SK-N-SH treated with all-trans-retinoic acid at 6 μM for 48 hours (cell line): ENCODE data around the gene SLC66A1.

Source experiments
- ATAC-seq: fragments of 200-7000 bp; cut with Tn5 transposase; 3 replicates; pipeline ENCODE4 v1.9.1; 2020; ENCODE audit warnings: mild to moderate bottlenecking, moderate library complexity
- ARNTL ChIP-seq: fragments of 450-650 bp; formaldehyde crosslinking; IDR thresholded peaks from 2 replicates; pipeline ENCODE4 v1.5.0; 2020; ENCODE audit warnings: low read depth, mild to moderate bottlenecking, moderate library complexity, borderline replicate concordance
- BACH2 ChIP-seq: fragments of 250-450 bp; sonication (Bioruptor Pico); IDR thresholded peaks from 2 replicates; pipeline ENCODE4 v1.9.0; 2021; ENCODE audit warnings: mild to moderate bottlenecking, borderline replicate concordance
- CREB5 ChIP-seq: fragments of 250-450 bp; sonication (Bioruptor Pico); IDR thresholded peaks from 2 replicates; pipeline ENCODE4 v1.5.1; 2020; ENCODE audit warnings: low read depth, mild to moderate bottlenecking, moderate library complexity
- CSDC2 ChIP-seq: fragments of 250-450 bp; sonication (Bioruptor Pico); IDR thresholded peaks from 2 replicates; pipeline ENCODE4 v1.5.0; 2020; ENCODE audit warnings: mild to moderate bottlenecking, moderate library complexity
- CSRNP3 ChIP-seq: fragments of 250-450 bp; sonication (Bioruptor Pico); IDR thresholded peaks from 2 replicates; pipeline ENCODE4 v1.5.1; 2021; ENCODE audit warnings: mild to moderate bottlenecking, moderate library complexity
- ESRRG ChIP-seq: fragments of 250-450 bp; sonication (Bioruptor Pico); IDR thresholded peaks from 2 replicates; pipeline ENCODE4 v1.6.1; 2021; ENCODE audit warnings: mild to moderate bottlenecking
- GLIS3 ChIP-seq: fragments of 250-450 bp; sonication (Bioruptor Pico); IDR thresholded peaks from 2 replicates; pipeline ENCODE4 v1.5.0; 2020; ENCODE audit warnings: mild to moderate bottlenecking, moderate library complexity
- ISL1 ChIP-seq: fragments of 250-450 bp; sonication (Bioruptor Pico); IDR thresholded peaks from 2 replicates; pipeline ENCODE4 v2.1.2; 2022; ENCODE audit warnings: mild to moderate bottlenecking, moderate library complexity
- OSR1 ChIP-seq: fragments of 250-450 bp; sonication (Bioruptor Pico); IDR thresholded peaks from 2 replicates; pipeline ENCODE4 v1.8.0; 2022; ENCODE audit warnings: moderate library complexity, mild to moderate bottlenecking, inconsistent platforms
- PATZ1 ChIP-seq: fragments of 250-450 bp; sonication (Bioruptor Pico); IDR thresholded peaks from 2 replicates; pipeline ENCODE4 v1.8.0; 2020; ENCODE audit warnings: mild to moderate bottlenecking, moderate library complexity, borderline replicate concordance
- POU6F1 ChIP-seq: fragments of 250-450 bp; sonication (Bioruptor Pico); IDR thresholded peaks from 2 replicates; pipeline ENCODE4 v1.8.0; 2021; ENCODE audit warnings: low read depth, mild to moderate bottlenecking, moderate library complexity, borderline replicate concordance
- PPARA ChIP-seq: fragments of 250-450 bp; sonication (Bioruptor Pico); IDR thresholded peaks from 2 replicates; pipeline ENCODE4 v1.5.0; 2020; ENCODE audit warnings: mild to moderate bottlenecking, borderline replicate concordance
- RARB ChIP-seq: fragments of 250-450 bp; sonication (Bioruptor Pico); IDR thresholded peaks from 2 replicates; pipeline ENCODE4 v1.8.0; 2021; ENCODE audit warnings: mild to moderate bottlenecking, moderate library complexity
- SNAI2 ChIP-seq: fragments of 250-450 bp; sonication (Bioruptor Pico); IDR thresholded peaks from 2 replicates; pipeline ENCODE4 v1.5.0; 2020; ENCODE audit warnings: mild to moderate bottlenecking, moderate library complexity
- TCF4 ChIP-seq: fragments of 250-450 bp; sonication (Bioruptor Pico); IDR thresholded peaks from 2 replicates; pipeline ENCODE4 v1.8.0; 2021; ENCODE audit warnings: mild to moderate bottlenecking, moderate library complexity, borderline replicate concordance
- TOX ChIP-seq: fragments of 250-450 bp; sonication (Bioruptor Pico); IDR thresholded peaks from 2 replicates; pipeline ENCODE4 v1.8.0; 2021; ENCODE audit warnings: mild to moderate bottlenecking, moderate library complexity, borderline replicate concordance
- ZC3H10 ChIP-seq: fragments of 250-450 bp; sonication (Bioruptor Pico); IDR thresholded peaks from 2 replicates; pipeline ENCODE4 v1.5.1; 2021; ENCODE audit warnings: mild to moderate bottlenecking, moderate library complexity
- ZFP3 ChIP-seq: fragments of 250-450 bp; sonication (Bioruptor Pico); IDR thresholded peaks from 2 replicates; pipeline ENCODE4 v1.5.0; 2020; ENCODE audit warnings: mild to moderate bottlenecking, moderate library complexity
- ZFP30 ChIP-seq: fragments of 450-650 bp; formaldehyde crosslinking; IDR thresholded peaks from 2 replicates; pipeline ENCODE4 v1.5.0; 2022; ENCODE audit warnings: mild to moderate bottlenecking, moderate library complexity
- ZNF565 ChIP-seq: fragments of 450-650 bp; formaldehyde crosslinking; conservative IDR thresholded peaks from 2 replicates; pipeline ENCODE4 v1.5.0; 2020; ENCODE audit warnings: low read depth, mild to moderate bottlenecking, moderate library complexity
- ZNF70 ChIP-seq: fragments of 450-650 bp; formaldehyde crosslinking; IDR thresholded peaks from 2 replicates; pipeline ENCODE4 v1.5.0; 2020; ENCODE audit warnings: mild to moderate bottlenecking, moderate library complexity
- ZNF8 ChIP-seq: fragments of 450-650 bp; formaldehyde crosslinking; IDR thresholded peaks from 2 replicates; pipeline ENCODE4 v1.5.0; 2020; ENCODE audit warnings: mild to moderate bottlenecking, moderate library complexity

Gene SLC66A1

GRCh38 chr1:19369396-19370090 is 57.4 kb downstream of the SLC66A1 start:
- no peak for TF ChIP-seq ESRRG (CRISPR knock-in tag)
- no peak for TF ChIP-seq PATZ1 (CRISPR knock-in tag)
- TF ChIP-seq CREB5 (CRISPR knock-in tag), result no peak
- no peak for TF ChIP-seq RARB
- TF ChIP-seq SNAI2 (CRISPR knock-in tag), result no peak
- no peak for TF ChIP-seq ARNTL (CRISPR knock-in tag)
- TF ChIP-seq ZC3H10, result no peak
- TF ChIP-seq ZNF8 (CRISPR knock-in tag), result no peak
- TF ChIP-seq CSRNP3 (CRISPR knock-in tag), result no peak
- TF ChIP-seq PPARA (CRISPR knock-in tag), result no peak
- TF ChIP-seq ZFP3 (CRISPR knock-in tag), result no peak
- TF ChIP-seq POU6F1 (CRISPR knock-in tag), result no peak
- no peak for TF ChIP-seq ZFP30
- no peak for TF ChIP-seq ZNF565
- TF ChIP-seq TCF4 (CRISPR knock-in tag), result no peak
- no peak for TF ChIP-seq GLIS3
- no peak for TF ChIP-seq BACH2
- no peak for TF ChIP-seq CSDC2 (CRISPR knock-in tag)
- no peak for TF ChIP-seq TOX (CRISPR knock-in tag)
- TF ChIP-seq OSR1 (CRISPR knock-in tag), result no peak
- TF ChIP-seq, all 23 proteins: peak for 0
- no peak for ATAC-seq

GRCh38 chr1:19370453-19371170 is 58.5 kb downstream of the SLC66A1 start:
- TF ChIP-seq ZNF565 (no peak), POU6F1 (CRISPR knock-in tag) (no peak), ISL1 (CRISPR knock-in tag) (no peak), ZC3H10 (no peak), GLIS3 (no peak), SNAI2 (CRISPR knock-in tag) (no peak), ZNF70 (no peak), ZFP3 (CRISPR knock-in tag) (no peak), CSDC2 (CRISPR knock-in tag) (no peak), ZFP30 (no peak)
- no peak; the same call in 2 of the 3 replicates for ATAC-seq
